Right lobe of liver (tissue), 4 donors: ENCODE data around the gene CALML3.

Source experiments
- CTCF ChIP-seq, 4 donors: fragments of 200-600 bp in 3 of 4; fragments of 450-650 bp in 1 of 4; IDR thresholded peaks; one replicate each; pipeline versions ENCODE4 v1.5.1 to v1.8.0; 2016 to 2022; ENCODE audit warnings: antibody characterized with exemption in 4 of 4, mild to moderate bottlenecking in 2 of 4
- POLR2A ChIP-seq: fragments of 450-650 bp; IDR thresholded peaks from one replicate; pipeline ENCODE4 v1.6.1; 2017; ENCODE audit warnings: antibody characterized with exemption, mild to moderate bottlenecking
- donor health status: DM: no; HTN: no; CAD: no.
- donor health status: DM: no; HTN: no; CAD: no.
- donor health status: DM: no; HTN: yes; CAD: no.

DNA sequence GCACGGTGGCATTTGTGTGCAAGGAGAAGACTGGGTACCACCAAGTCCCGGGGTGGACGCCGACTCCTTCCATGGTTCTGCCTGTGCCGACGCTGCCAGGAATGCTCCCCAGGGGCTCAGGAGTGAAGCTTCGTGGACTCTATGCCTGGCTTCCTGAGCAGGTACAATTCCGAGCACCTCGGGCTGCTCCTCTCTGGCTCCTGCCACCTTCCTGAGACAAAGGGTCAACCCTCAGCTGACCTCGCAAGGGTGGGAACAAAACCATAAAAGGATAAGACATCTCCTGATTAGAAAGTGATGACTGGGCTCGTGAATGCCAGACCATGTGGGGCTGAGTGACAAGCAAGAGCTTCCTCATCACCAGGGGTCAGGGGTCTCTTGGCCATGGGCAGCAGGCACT, 31.8 kb downstream of the CALML3 start:
- no peak for TF ChIP-seq CTCF (IDR thresholded peaks at IDR 0.05)
- TF ChIP-seq POLR2A: no peak
